Panc1 (cell line): ENCODE measurements around the gene AMHR2.

Experiments
- CTCF ChIP-seq: fragments of 450-650 bp; IDR thresholded peaks from 2 replicates; pipeline ENCODE4 v1.5.1; 2017; ENCODE audit warnings: mild to moderate bottlenecking
- REST ChIP-seq, 2 experiments: IDR thresholded peaks; 2 replicates each; pipeline ENCODE4 v1.6.1; 2011 to 2012; ENCODE audit warnings: low read depth in 2 of 2, control low read depth in 1 of 2, low read length in 1 of 2, mild to moderate bottlenecking in 1 of 2, moderate library complexity in 1 of 2; ENCODE audit not compliant: insufficient read depth in 1 of 2

- TF ChIP-seq CTCF (no peak), REST (IDR thresholded peaks at IDR 0.05; ENCODE audit: insufficient read depth in 1 of 2, low read depth in 2 of 2, low read length in 1 of 2) (no peak)
These were observed 57.1 kb downstream of the AMHR2 start for GRCh38 chr12:53480491-53481442.
